LNCaP clone FGC (cell line): Measurements from ENCODE around the gene SEMA7A.

Source experiments
- DNase-seq: peaks from one replicate; pipeline ENCODE4 v3.0.0-alpha.2; 2011; ENCODE audit warnings: low read depth
- H3K4me3 ChIP-seq: 2 replicates; pipeline ENCODE4 v1.5.1; 2011; ENCODE audit warnings: mild to moderate bottlenecking, low read depth, low read length, control low read depth
- TF ChIP-seq, protein P1 (sequence below): IDR thresholded peaks from 2 replicates; pipeline ENCODE4 v1.5.1; 2012; ENCODE audit warnings: mild to moderate bottlenecking; ENCODE audit not compliant: control insufficient read depth, insufficient read depth; ENCODE audit errors: extremely low read depth

Gene SEMA7A

DNA sequence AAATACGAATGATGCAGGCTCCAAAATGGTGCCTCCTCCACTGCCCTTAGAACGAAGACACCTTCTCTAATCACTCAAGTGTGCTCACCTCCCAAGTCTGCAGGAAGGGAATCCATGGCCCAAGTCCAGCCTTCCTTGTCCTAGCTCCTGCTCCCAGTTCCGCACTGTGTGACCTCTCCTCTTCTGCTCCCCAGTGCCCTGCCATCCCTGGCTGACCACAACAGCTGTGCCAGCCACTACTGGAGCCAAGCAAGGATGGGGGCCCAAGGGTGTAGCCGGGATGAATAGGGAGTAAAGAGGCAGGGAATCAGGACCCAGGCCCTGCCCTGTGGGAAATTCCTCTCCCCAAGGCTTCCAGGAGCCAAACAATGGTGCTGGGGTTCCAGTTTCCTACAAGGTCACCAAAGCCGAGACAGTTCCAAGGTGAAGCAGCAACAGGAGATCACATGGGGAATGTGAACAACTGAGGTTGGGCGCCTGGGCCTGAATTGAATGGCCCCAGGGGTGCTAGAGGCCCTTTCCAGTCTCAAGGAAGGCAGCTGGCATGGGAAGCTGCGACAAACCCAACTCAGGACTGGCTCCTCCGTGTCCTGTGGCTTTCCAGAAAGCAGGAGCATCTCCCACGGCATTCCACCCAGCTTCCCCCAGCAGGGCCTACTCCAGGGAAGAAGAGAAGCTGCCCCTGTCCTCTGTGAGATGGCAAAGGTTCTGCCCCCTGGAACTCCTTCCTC lies 20.2 kb downstream of the SEMA7A start:
- TF ChIP-seq, protein P1, sequence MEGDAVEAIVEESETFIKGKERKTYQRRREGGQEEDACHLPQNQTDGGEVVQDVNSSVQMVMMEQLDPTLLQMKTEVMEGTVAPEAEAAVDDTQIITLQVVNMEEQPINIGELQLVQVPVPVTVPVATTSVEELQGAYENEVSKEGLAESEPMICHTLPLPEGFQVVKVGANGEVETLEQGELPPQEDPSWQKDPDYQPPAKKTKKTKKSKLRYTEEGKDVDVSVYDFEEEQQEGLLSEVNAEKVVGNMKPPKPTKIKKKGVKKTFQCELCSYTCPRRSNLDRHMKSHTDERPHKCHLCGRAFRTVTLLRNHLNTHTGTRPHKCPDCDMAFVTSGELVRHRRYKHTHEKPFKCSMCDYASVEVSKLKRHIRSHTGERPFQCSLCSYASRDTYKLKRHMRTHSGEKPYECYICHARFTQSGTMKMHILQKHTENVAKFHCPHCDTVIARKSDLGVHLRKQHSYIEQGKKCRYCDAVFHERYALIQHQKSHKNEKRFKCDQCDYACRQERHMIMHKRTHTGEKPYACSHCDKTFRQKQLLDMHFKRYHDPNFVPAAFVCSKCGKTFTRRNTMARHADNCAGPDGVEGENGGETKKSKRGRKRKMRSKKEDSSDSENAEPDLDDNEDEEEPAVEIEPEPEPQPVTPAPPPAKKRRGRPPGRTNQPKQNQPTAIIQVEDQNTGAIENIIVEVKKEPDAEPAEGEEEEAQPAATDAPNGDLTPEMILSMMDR = no peak
- H3K4me3 ChIP-seq = no peak overlapping the region
- no peak for DNase-seq

DNA sequence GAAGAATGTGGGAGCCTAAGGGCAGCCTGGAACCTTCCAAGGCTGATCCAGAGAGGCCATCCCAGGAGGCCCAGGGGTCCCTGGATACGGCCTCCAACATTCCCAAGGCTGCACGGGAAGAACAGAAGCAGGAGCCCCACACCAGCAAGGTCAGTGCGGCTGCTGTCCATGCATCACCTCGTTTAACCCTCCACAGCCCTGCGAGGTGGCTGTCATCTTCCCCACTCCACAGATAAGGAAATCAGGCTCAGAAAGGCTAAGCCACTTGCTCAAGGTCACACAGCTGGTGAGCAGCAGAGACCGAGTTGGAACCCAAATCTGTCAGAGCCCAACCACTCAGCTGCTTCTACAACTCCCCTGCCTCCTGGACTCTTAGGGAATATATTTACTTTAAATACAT lies 21.6 kb downstream of the SEMA7A start:
- DNase-seq = no peak
- TF ChIP-seq, protein P1 = no peak
- no peak overlapping the region for H3K4me3 ChIP-seq

DNA sequence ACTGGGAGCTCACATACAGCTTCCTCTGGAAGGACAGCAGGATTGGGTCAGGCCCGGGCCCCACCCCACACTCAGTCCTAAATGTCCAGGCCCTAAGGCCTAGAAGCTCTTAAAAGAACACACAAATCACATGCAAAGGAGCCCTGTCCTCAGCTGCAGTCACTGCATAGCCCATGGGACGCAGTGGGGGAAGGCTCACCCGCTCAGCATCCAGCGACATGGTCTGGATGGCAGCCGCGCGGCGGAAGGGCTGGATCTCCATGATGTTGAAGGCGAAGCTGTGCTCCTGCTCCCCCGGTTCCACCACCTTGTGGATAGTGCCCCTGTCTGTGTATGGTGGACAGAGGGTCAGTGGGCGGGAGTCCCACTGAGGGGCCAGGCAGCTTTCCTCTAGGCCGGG lies 22.1 kb downstream of the SEMA7A start:
- H3K4me3 ChIP-seq = no peak overlapping the region
- no peak for DNase-seq
- TF ChIP-seq, protein P1 = no peak

DNA sequence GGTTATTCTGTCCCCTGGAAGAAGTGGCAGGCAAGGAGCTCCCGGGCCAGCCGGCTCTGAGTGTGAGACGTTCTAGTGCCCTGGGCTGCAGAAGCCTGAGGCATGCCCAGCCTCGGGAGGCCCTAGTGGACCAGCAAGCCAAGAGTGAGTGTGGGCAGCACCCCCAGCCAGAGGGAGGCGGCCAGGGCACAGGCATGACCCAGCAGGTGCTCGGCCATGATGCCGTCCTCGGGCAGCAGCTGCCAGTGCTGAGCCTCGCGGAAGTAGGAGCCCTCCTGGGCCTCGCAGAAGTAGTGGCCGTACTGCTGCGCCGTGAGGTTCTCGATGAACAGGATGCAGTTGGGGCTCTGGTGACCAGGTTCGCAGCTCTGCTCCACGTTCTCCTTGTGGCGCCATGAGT lies 23.3 kb downstream of the SEMA7A start:
- TF ChIP-seq, protein P1 = no peak
- no peak overlapping the region for H3K4me3 ChIP-seq
- no peak for DNase-seq

DNA sequence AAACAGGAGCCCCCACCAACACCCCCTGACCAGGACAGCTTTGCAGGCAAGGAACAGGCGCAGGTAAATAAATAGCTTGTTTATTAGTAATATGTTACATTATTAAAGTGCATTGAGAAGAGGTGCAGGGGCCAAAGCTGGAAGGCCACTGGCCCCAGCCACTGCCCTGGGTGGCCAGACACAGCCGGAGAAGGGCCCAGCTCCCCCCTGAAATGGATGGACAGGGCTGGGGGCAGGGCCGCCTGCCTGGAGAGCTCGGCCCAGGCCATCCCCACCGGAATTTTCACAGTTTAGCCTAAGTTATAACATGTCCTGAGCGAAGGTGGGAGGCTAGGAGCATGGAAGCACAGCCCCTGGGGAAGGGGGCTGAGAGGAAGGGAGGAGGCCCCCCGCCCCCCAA lies 24.5 kb downstream of the SEMA7A start:
- H3K4me3 ChIP-seq = no peak overlapping the region
- no peak for DNase-seq
- TF ChIP-seq, protein P1 = no peak

DNA sequence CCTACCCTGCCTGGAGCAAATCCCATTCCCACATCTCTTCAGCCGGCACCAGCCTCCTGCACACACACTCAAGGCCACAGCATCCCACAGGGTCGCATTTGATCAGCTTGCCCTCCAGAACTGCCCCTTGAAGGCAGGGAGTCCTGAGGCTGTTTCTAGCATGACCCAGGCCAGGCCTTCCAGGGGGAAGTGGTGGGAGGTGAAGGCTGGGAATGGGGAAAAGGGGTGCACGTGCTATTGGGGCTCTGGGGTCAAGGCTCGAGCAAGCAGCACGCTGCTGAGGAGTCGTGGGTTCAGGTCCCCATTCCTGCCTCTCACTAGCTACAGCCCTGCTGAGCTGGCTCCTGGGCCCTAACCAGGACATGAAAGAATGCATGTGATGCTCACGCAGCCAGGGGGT lies 24.9 kb downstream of the SEMA7A start:
- DNase-seq = no peak
- H3K4me3 ChIP-seq = no peak overlapping the region
- TF ChIP-seq, protein P1 = no peak

GRCh38 chr15:74408385-74408784 lies 25.4 kb downstream of the SEMA7A start:
- no peak overlapping the region for H3K4me3 ChIP-seq
- TF ChIP-seq, protein P1 = no peak
- DNase-seq = no peak
